Measurements from ENCODE around the gene ENTREP3. TPM values are rescaled to one million over a fixed set of nuclear protein-coding genes. Genes with fewer than 3 reads are reported as not detected.

Gene ENTREP3
- total RNA-seq, 1 experiment from 2014 or later: 2.7 TPM

- no peak for DNase-seq (ENCODE audit: low read depth)
These were observed 55.5 kb downstream of the ENTREP3 start for GRCh38 chr1:155199792-155200191.

- DNase-seq (ENCODE audit: low read depth): no peak
These were observed 56.8 kb downstream of the ENTREP3 start for GRCh38 chr1:155198547-155198906.

- no peak for DNase-seq (ENCODE audit: low read depth)
These were observed 57.3 kb downstream of the ENTREP3 start for GRCh38 chr1:155197901-155198546.

Other genes starting within 250 kb of the ENTREP3 start
- not detected in 2 replicates for gene DCST2, start 221.7 kb downstream of the ENTREP3 start, total RNA-seq (2014; rRNA removed; shearing (Covaris generic))
- gene DCST1, start 221.7 kb downstream of the ENTREP3 start, total RNA-seq (2014; rRNA removed; shearing (Covaris generic)): not detected in 2 replicates
- gene ADAM15, start 204.2 kb downstream of the ENTREP3 start, total RNA-seq (2014; rRNA removed; shearing (Covaris generic)): 44.5 and 46.2 TPM in 2 replicates
- 10.6 and 16.7 TPM in 2 replicates for gene EFNA4, start 191.7 kb downstream of the ENTREP3 start, total RNA-seq (2014; rRNA removed; shearing (Covaris generic))
- gene EFNA3, start 176.6 kb downstream of the ENTREP3 start, total RNA-seq (2014; rRNA removed; shearing (Covaris generic)): 1.1 and 2.4 TPM in 2 replicates
- gene EFNA1, start 127.6 kb downstream of the ENTREP3 start, total RNA-seq (2014; rRNA removed; shearing (Covaris generic)): 24.6 and 34.5 TPM in 2 replicates
- gene SLC50A1, start 119.6 kb downstream of the ENTREP3 start, total RNA-seq (2014; rRNA removed; shearing (Covaris generic)): 14.9 and 28.7 TPM in 2 replicates
- 5.0 and 66.4 TPM in 2 replicates for gene DPM3, start 115.0 kb downstream of the ENTREP3 start, total RNA-seq (2014; rRNA removed; shearing (Covaris generic))
- 123 and 131 TPM in 2 replicates for gene KRTCAP2, start 82.2 kb downstream of the ENTREP3 start, total RNA-seq (2014; rRNA removed; shearing (Covaris generic))
- gene TRIM46, start 81.6 kb downstream of the ENTREP3 start, total RNA-seq (2014; rRNA removed; shearing (Covaris generic)): 0.63 and 1.9 TPM in 2 replicates
- gene THBS3, start 47.6 kb downstream of the ENTREP3 start, total RNA-seq (2014; rRNA removed; shearing (Covaris generic)): 2.9 and 3.2 TPM in 2 replicates
- 81.3 and 96.7 TPM in 2 replicates for gene MTX1, start 46.8 kb downstream of the ENTREP3 start, total RNA-seq (2014; rRNA removed; shearing (Covaris generic))
- gene SCAMP3, start 6.9 kb upstream of the ENTREP3 start, total RNA-seq (2014; rRNA removed; shearing (Covaris generic)): 42.1 and 43.4 TPM in 2 replicates
- 11.5 and 15.1 TPM in 2 replicates for gene CLK2, start 18.0 kb upstream of the ENTREP3 start, total RNA-seq (2014; rRNA removed; shearing (Covaris generic))
- gene HCN3, start 22.0 kb upstream of the ENTREP3 start, total RNA-seq (2014; rRNA removed; shearing (Covaris generic)): 0.11 and 0.65 TPM in 2 replicates
- gene PKLR, start 46.0 kb upstream of the ENTREP3 start, total RNA-seq (2014; rRNA removed; shearing (Covaris generic)): not detected in 2 replicates
- 219 and 227 TPM in 2 replicates for gene FDPS, start 53.4 kb upstream of the ENTREP3 start, total RNA-seq (2014; rRNA removed; shearing (Covaris generic))
- gene RUSC1, start 65.4 kb upstream of the ENTREP3 start, total RNA-seq (2014; rRNA removed; shearing (Covaris generic)): 17.1 and 18.6 TPM in 2 replicates